Spinal cord (tissue), 10 donors: ENCODE measurements around the gene CHMP3. TPM values are rescaled to one million over a fixed set of nuclear protein-coding genes. Genes with fewer than 3 reads are reported as not detected.

Experiments
- DNase-seq, 6 donors: peaks; one replicate each; pipeline versions ENCODE4 v3.0.0 to v3.0.0-alpha.2; 2013 to 2015; ENCODE audit warnings: low spot score in 6 of 6, low read depth in 4 of 6
- H3K27ac ChIP-seq: one replicate; pipeline ENCODE4 v1.5.1; 2013; ENCODE audit warnings: low read depth, low read length, control low read depth
- H3K27me3 ChIP-seq: one replicate; pipeline ENCODE4 v1.6.1; 2013; ENCODE audit warnings: low read length; ENCODE audit not compliant: control insufficient read depth, insufficient read depth
- H3K36me3 ChIP-seq: one replicate; pipeline ENCODE4 v1.6.1; 2013; ENCODE audit warnings: low read length; ENCODE audit not compliant: control insufficient read depth, insufficient read depth
- H3K4me1 ChIP-seq: one replicate; pipeline ENCODE4 v1.6.1; 2013; ENCODE audit warnings: low read length; ENCODE audit not compliant: control insufficient read depth, insufficient read depth
- H3K4me3 ChIP-seq: one replicate; pipeline ENCODE4 v1.5.1; 2013; ENCODE audit warnings: low read depth, low read length, control low read depth
- H3K9me3 ChIP-seq: one replicate; pipeline ENCODE4 v1.6.1; 2013; ENCODE audit warnings: low read length; ENCODE audit not compliant: control insufficient read depth, insufficient read depth
- WGBS: methylation state at CpG from one replicate; pipeline ENCODE4 v1.1.5; 2013; ENCODE audit warnings: missing lambda C conversion rate; ENCODE audit not compliant: insufficient coverage; 5-methylcytosine and 5-hydroxymethylcytosine counted together
- polyA plus RNA-seq, 2 donors: library from polyadenylated mRNA; unstranded; fragments of 120-200 nt; gene quantifications; one replicate each; pipeline ENCODE4 v1.2.1, GENCODE V29; 2013; ENCODE audit not compliant: insufficient read length in 2 of 2
- total RNA-seq, 2 donors: library from RNA; depleted of rRNA in 1 of 2; stranded (reverse); fragments of 120-200 nt in 1 of 2; fragments of >200 nt in 1 of 2; gene quantifications; one replicate each; pipeline versions ENCODE4 v1.2.3 to v1.2.4, GENCODE V29; 2013 to 2014
- donor health status: healthy.

The CHMP3 gene
- total and polyA plus RNA-seq, 4 donors = 59.0 to 137 (median 87.8) TPM

DNA sequence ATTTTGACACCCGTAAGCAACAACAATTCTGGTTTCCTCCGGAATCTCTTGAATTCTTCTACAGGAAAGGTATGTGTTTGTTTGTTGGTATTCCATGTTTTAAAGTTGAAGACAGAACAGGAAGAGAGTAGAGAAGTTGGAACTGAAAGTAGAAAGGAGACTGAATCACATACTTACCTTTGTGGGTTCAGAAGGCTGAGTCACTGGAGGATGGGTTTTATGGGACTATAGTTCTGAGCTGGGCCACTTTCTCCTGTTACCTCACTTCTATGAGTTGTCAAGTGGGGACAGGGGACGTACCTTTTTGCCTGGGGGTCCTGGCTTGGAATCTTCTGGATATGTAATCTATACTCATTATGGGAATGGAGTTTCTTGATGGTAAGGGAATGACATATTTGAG, 81.2 kb downstream of the CHMP3 start:
- WGBS = no CpG with 5 or more reads among the region's 3 CpGs
- no peak overlapping the region for H3K4me3 ChIP-seq
- peaks cover 40% of the 10 kb centered on the region for H3K36me3 ChIP-seq
- H3K9me3 ChIP-seq = no peaks in the 10 kb centered on the region
- H3K27me3 ChIP-seq = no peaks in the 10 kb centered on the region
- no peak for DNase-seq
- no peaks in the 10 kb centered on the region for H3K4me1 ChIP-seq
- no peak overlapping the region for H3K27ac ChIP-seq

DNA sequence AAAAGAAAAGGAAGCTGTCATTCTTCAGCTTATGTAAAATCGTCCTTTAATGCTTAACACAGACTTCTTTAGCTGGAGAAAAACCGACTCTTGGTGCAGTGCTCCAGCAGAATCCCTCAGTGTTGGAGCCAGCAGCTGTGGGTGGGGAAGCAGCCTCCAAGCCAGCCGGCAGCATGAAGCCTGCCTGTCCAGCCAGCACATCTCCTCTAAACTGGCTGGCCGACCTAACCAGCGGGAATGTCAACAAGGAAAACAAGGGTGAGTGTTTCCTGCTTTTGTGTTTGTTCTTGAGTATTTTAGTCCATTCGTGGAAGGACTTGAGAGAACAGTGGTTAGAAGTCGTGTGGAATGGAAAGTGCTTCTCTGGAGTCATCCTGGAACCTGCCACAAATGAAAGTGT, 83.1 kb downstream of the CHMP3 start:
- peaks cover 35% of the 10 kb centered on the region for H3K36me3 ChIP-seq
- no peak overlapping the region for H3K4me3 ChIP-seq
- no peak overlapping the region for H3K27ac ChIP-seq
- no peaks in the 10 kb centered on the region for H3K9me3 ChIP-seq
- no peaks in the 10 kb centered on the region for H3K27me3 ChIP-seq
- DNase-seq = peak in 1 of 6 donors; percentile 11
- WGBS = 68% methylated on average over 5 of the region's 7 CpGs
- H3K4me1 ChIP-seq = no peaks in the 10 kb centered on the region

DNA sequence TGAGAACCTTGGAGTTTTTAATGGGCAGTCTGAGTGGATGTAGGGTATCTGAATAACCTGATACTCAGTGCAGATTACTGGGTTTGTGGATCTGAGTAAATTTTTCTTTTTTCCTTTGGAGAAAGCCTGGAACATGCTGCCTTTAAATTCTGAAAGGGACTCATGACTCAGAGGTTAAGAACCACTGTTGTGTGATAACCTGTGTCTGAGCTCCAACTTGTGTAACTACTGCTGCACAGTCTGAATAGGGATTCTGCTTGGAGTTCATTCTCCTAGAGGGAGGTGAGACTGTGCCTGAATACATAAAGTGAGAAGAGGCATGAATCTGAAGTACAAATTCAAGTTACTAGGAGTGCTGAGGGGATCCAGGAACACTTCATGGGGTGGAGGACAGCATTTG, 85.9 kb downstream of the CHMP3 start:
- DNase-seq = no peak
- Histone ChIP-seq H3K4me3 (no peak overlapping the region), H3K9me3 (no peaks in the 10 kb centered on the region), H3K4me1 (no peaks in the 10 kb centered on the region), H3K36me3 (peaks cover 26% of the 10 kb centered on the region), H3K27me3 (no peaks in the 10 kb centered on the region), H3K27ac (no peak overlapping the region)

DNA sequence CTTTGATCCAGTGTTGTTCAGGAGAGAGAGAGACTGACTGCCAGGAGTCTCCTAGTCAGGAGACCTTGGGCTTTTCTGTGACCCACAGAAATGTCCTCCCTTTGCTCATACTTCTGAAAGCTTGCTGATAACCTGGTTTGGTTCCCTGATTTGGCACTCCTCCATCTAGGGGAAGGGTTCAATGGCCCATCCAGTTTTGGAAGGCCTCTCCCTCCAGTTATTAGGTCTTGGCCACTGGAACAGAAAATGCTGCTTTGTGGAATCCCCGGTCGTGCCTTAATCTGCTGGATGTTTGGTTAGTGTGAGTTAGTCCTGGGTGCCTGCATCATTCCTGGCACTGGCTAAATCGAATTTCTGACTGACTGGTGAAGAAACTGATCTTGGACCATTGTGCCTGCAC, 86.3 kb downstream of the CHMP3 start:
- no peak for DNase-seq
- H3K36me3 ChIP-seq = peaks cover 24% of the 10 kb centered on the region
- no peak overlapping the region for H3K27ac ChIP-seq
- no peak overlapping the region for H3K4me3 ChIP-seq
- no peaks in the 10 kb centered on the region for H3K9me3 ChIP-seq
- WGBS = 100% methylated on average over 1 of the region's 3 CpGs
- H3K27me3 ChIP-seq = no peaks in the 10 kb centered on the region
- no peaks in the 10 kb centered on the region for H3K4me1 ChIP-seq

DNA sequence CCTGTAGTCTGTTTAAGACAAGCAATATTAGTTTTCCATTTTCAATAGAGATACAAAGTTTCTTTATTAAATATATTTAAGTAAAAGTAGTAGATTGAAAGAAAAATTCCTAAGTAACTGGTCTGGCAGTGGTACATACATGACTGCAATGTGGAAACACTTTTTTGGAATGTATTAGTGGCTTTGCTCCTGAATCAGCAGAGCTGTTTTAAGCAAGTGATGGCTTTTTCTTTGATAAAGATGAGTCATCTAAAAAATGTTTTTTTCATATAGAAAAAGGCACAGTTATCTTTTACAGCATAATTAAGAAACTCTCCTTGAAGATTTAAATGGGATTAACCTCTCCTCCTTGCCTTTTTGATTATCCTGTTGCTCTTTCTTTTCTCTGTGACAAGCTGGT, 87.2 kb downstream of the CHMP3 start:
- no peaks in the 10 kb centered on the region for H3K9me3 ChIP-seq
- peaks cover 20% of the 10 kb centered on the region for H3K36me3 ChIP-seq
- no peaks in the 10 kb centered on the region for H3K4me1 ChIP-seq
- no peaks in the 10 kb centered on the region for H3K27me3 ChIP-seq
- H3K4me3 ChIP-seq = no peak overlapping the region
- no peak overlapping the region for H3K27ac ChIP-seq
- no peak for DNase-seq

DNA sequence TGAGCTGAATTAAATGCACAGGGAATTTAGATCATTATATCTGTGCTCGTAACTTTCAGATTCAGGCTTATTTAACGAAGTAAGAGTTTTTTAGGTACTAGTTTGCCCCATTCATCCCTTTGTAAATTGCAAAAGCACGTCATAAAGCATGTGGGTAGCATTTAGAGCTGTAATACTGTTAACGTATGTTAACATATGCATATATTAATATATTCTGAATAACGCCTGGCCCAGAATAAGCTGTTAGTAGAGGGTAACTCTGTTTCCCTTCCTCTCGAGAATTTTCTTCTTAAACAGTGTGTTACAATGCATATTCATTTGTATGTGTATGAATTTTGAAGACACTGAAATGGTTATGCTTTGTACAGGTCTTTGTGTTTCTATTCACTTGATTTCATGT, 91.6 kb downstream of the CHMP3 start:
- Histone ChIP-seq H3K9me3 (no peaks in the 10 kb centered on the region), H3K27me3 (no peaks in the 10 kb centered on the region), H3K4me3 (no peak overlapping the region), H3K36me3 (peaks cover 11% of the 10 kb centered on the region), H3K27ac (no peak overlapping the region), H3K4me1 (no peaks in the 10 kb centered on the region)
- DNase-seq = no peak
- WGBS = no CpG with 5 or more reads among the region's 6 CpGs

DNA sequence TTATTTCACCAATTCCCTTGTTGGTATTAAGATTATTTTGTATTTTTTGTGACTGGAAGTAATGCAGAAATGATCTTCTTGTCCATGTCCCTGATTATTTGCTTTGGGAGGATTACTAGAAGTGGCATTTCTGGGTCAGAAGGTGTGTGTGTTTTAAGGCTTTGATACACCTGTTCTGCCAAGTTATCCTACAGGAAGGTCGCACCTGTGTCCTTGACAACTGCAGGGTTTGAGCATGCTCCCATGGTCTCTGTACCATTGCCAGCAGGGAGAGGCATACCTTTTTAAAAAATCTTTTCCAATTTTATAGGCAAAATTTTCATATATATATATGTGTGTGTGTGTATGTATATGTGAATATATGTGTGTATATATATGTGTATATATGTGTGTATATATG, 92.4 kb downstream of the CHMP3 start:
- Histone ChIP-seq H3K4me3 (no peak overlapping the region), H3K27ac (no peak overlapping the region), H3K4me1 (no peaks in the 10 kb centered on the region), H3K36me3 (peaks cover 14% of the 10 kb centered on the region), H3K9me3 (no peaks in the 10 kb centered on the region), H3K27me3 (no peaks in the 10 kb centered on the region)
- no peak for DNase-seq
- WGBS = no CpG with 5 or more reads among the region's 1 CpG

DNA sequence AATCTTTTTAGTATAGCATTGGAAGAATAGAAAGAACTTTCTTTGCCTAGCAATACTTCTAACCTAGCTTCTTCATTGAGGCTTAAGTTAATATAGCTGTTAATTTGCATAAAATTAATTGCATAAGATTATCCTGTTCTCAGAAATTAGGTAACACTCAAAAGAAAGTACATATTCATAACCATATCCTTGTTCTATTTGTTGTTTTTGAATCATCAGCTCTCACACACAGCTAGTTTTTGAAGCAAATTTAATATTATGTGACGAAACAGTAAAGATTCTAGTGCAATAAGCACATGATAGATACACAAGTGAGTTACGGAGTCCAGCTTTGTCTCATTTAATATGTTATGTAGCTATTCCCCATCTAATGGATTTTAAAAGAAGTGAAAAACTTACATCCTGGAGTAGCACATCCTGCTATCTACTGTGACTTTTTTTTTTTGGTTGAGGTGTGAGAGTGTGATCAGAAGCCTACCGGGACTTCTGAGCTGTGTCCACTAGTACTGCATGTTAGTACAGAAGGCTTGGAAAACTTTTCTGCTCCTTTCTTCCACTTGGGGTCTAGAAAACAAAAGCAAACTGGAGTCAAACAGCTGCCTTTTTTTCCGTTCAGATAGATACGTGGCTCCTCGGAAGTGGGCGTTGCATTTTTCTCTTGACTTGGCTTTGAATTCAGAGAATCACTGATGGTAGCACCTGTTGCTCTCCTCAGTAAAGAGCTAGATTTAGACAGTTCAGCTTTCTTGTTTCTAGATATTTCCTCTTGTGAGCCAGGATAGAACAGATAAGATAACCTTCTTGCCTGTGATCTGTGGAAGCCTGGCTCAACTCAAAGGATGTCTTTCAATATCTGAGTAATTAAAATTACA, 94.8 kb downstream of the CHMP3 start:
- no peak overlapping the region for H3K27ac ChIP-seq
- 71% methylated on average over 5 of the region's 7 CpGs for WGBS
- no peaks in the 10 kb centered on the region for H3K27me3 ChIP-seq
- DNase-seq = no peak
- no peaks in the 10 kb centered on the region for H3K9me3 ChIP-seq
- H3K4me3 ChIP-seq = no peak overlapping the region
- no peaks in the 10 kb centered on the region for H3K4me1 ChIP-seq
- H3K36me3 ChIP-seq = peaks cover 13% of the 10 kb centered on the region

DNA sequence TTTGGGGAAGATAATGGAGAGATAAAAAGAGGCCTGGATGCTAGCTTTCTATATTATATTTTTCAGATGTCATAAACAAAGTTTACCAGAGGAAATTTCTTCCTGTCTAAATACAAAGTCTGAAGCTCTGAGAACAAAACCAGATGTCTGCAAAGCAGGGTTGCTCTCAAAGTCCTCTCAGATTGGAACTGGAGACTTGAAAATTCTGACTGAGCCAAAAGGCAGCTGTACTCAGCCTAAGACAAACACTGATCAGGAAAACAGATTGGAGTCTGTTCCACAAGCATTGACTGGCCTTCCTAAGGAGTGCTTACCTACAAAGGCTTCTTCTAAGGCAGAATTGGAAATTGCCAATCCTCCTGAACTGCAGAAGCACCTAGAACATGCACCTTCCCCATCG, 96.9 kb downstream of the CHMP3 start:
- no peaks in the 10 kb centered on the region for H3K4me1 ChIP-seq
- no peaks in the 10 kb centered on the region for H3K9me3 ChIP-seq
- 100% methylated on average over 1 of the region's 1 CpG for WGBS
- no peaks in the 10 kb centered on the region for H3K27me3 ChIP-seq
- H3K4me3 ChIP-seq = no peak overlapping the region
- DNase-seq = no peak
- H3K27ac ChIP-seq = no peak overlapping the region
- H3K36me3 ChIP-seq = peaks cover 12% of the 10 kb centered on the region

DNA sequence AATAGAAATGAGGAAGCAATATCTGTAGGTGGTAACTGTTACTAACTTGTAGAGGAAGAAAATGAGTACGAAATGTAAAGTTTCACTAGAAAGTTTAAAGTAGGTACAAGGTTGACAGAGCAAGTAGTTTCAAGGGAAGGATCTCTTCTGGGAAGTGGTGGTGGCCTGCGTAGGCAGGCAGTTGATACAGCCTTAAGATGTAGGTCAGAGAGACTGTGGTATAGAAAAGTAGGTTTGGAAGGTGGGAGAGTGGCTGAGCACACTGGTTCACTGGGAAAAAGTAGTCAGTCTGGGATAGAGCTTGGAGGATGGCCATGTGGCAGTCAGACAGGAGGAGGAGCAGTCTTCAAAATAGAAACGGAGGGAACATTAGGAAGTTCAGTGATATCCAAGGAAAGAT, 98.6 kb downstream of the CHMP3 start:
- no peaks in the 10 kb centered on the region for H3K9me3 ChIP-seq
- DNase-seq = peak in 1 of 6 donors; percentile 22
- H3K27me3 ChIP-seq = no peaks in the 10 kb centered on the region
- no peak overlapping the region for H3K27ac ChIP-seq
- 82% methylated on average over 3 of the region's 3 CpGs for WGBS
- H3K4me3 ChIP-seq = no peak overlapping the region
- H3K36me3 ChIP-seq = peaks cover 16% of the 10 kb centered on the region
- no peaks in the 10 kb centered on the region for H3K4me1 ChIP-seq
